OCI-M2 (cell line): Measurements from ENCODE around the gene AGFG1.

Experiments
- DNase-seq: peaks from one replicate; lab custom pipeline; 2025; ENCODE audit not compliant: unreplicated experiment; lab: John Stamatoyannopoulos, UW

The AGFG1 gene

DNA sequence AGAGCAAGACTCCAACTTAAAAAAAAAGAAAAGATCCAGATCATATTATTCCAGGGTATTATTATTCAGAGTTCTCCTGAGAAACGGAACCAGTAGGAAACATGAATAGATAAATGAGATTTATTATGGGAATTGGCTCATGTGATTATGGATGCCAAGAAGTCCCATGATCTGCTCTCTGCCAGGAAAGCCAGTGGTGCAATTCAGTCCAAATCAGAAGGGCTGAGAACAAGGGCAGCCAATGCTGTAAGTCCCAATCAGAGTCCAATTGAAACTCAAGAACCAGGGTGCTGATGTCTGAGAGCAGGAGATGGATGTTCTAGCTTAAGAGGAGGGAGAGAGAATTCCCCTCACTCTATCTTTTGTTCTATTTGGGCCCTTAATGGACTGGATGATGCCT is 134.5 kb downstream of the AGFG1 start:
- DNase-seq = no peak

DNA sequence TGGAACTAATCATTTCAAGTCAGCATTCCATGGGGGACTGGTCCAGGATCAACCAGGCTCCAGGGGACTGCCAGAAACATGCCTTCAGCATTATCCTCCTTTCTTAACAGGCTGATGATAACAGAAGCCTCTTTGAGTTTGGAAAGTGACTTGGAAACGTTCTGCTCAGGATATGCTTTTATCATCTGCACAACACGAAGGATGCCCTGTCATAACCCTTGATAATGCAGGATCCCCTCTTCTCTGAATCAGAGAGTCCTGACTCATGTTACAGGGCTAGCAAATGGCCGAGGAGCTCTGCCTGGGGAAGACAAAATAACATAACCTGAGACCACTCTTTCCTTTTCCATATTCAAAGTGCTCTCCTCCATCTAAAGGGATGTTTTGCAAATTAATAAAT is 136.0 kb downstream of the AGFG1 start:
- no peak for DNase-seq

DNA sequence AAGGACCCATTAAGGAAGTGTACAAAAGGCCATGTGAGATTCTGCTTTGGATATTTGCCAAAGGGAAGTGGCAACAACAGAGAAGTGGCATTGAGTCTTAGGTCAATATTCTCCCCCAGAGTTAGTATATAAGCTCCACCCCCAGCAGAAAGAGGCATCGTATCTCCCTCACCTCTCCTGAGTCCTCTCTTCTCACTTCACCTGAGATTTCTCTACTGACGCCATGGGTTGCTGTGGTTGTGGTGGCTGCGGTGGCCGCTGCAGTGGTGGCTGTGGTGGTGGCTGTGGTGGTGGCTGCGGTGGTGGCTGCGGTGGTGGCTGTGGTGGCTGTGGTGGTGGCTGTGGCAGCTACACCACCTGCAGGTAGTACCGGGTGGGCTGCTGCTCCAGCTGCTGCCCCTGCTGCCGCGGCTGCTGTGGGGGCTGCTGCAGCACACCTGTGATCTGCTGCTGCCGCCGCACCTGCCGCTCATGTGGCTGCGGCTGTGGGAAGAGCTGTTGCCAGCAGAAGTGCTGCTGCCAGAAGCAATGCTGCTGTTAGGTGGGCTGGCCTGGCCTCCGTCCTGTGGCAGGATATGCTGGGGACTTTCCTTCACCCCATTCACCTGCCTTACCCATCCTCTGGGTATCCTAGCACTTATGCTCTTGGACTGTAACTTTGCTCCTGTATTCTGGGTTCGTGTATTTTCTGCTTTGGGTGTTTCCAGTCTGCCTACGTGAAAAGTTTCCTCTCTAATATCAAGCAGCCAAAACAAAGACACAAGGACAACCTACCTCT is 136.8 kb downstream of the AGFG1 start:
- DNase-seq = no peak

DNA sequence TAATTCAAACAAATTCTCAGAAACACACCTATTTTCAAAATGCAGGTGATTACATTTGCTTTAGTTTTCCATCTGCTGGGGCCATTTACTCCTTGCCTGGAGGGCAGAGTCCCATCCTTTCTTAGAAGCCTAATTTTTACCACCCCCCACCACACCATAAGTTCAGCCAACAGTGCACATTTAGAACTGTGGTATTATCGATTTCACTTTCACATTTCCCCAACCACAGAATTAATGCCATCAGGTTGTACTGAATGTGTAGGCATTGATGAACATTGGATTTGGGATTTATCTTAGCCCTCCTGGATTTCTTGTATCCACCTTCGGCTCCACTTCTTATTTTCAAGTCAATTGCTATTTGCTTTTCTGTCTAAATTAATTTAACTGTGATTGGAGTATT is 138.2 kb downstream of the AGFG1 start:
- no peak for DNase-seq
